Suprapubic skin (tissue), 4 donors: Measurements from ENCODE around the gene COL4A1. TPM values are rescaled to one million over a fixed set of nuclear protein-coding genes. Genes with fewer than 3 reads are reported as not detected.
"Not testable (repeated sequence)": the region's sequence is repeated elsewhere in the genome, so short reads cannot be mapped to it uniquely, and the experiment has no call there.

Experiments
- DNase-seq, 2 donors: peaks; one replicate each; pipeline ENCODE4 v3.0.0-alpha.2; 2019; ENCODE audit warnings: low spot score in 2 of 2
- H3K27ac ChIP-seq: fragments of 200-600 bp; sonication (generic); one replicate; pipeline ENCODE4 v1.5.1; 2019
- H3K27me3 ChIP-seq: fragments of 200-600 bp; sonication (generic); one replicate; pipeline ENCODE4 v1.5.1; 2019
- H3K36me3 ChIP-seq: fragments of 200-600 bp; sonication (generic); one replicate; pipeline ENCODE4 v1.5.1; 2019
- H3K4me1 ChIP-seq: fragments of 200-600 bp; sonication (generic); one replicate; pipeline ENCODE4 v1.5.1; 2019
- H3K4me3 ChIP-seq: fragments of 200-600 bp; sonication (generic); one replicate; pipeline ENCODE4 v1.5.1; 2019; ENCODE audit warnings: mild to moderate bottlenecking
- H3K9me3 ChIP-seq: fragments of 200-600 bp; sonication (generic); one replicate; pipeline ENCODE4 v1.5.1; 2019
- CTCF ChIP-seq, 2 donors: fragments of 200-600 bp in 1 of 2; fragments of 450-650 bp in 1 of 2; sonication (generic) in 1 of 2; IDR thresholded peaks; one replicate each; pipeline ENCODE4 v1.5.1; 2016 to 2019; ENCODE audit warnings: antibody characterized with exemption in 2 of 2, mild to moderate bottlenecking in 1 of 2, moderate library complexity in 1 of 2
- EP300 ChIP-seq: sonication (generic); formaldehyde crosslinking; IDR thresholded peaks from one replicate; pipeline ENCODE4 v1.6.1; 2017; ENCODE audit warnings: antibody characterized with exemption
- POLR2A ChIP-seq, 2 donors: fragments of 450-650 bp; IDR thresholded peaks; one replicate each; pipeline ENCODE4 v1.6.1; 2017; ENCODE audit warnings: antibody characterized with exemption in 2 of 2, mild to moderate bottlenecking in 2 of 2, moderate library complexity in 2 of 2
- POLR2AphosphoS5 ChIP-seq, 3 donors: sonication (generic); formaldehyde crosslinking; IDR thresholded peaks; one replicate each; pipeline ENCODE4 v1.6.1; 2017; ENCODE audit warnings: antibody characterized with exemption in 3 of 3
- WGBS: methylation state at CpG from one replicate; pipeline ENCODE4 v1.1.5; 2018; 5-methylcytosine and 5-hydroxymethylcytosine counted together
- total RNA-seq, 4 donors: library from RNA; depleted of rRNA; stranded (reverse); fragments of >200 nt; gene quantifications; one replicate each; pipeline ENCODE4 v1.1.0, GENCODE V29; 2016

Gene COL4A1
- total RNA-seq, 4 donors from 2014 or later = 36.7 to 60.8 (median 43.6) TPM

- Histone ChIP-seq H3K27ac (no peak overlapping the region), H3K27me3 (peaks cover 13% of the 10 kb centered on the region), H3K4me1 (peaks cover 4% of the 10 kb centered on the region), H3K4me3 (no peak overlapping the region), H3K9me3 (no peaks in the 10 kb centered on the region), H3K36me3 (no peaks in the 10 kb centered on the region)
- no peak for DNase-seq
- WGBS = 78% methylated on average over 2 of the region's 2 CpGs
- no peak for TF ChIP-seq POLR2A (IDR thresholded peaks at IDR 0.05)
- no peak for TF ChIP-seq EP300
- TF ChIP-seq CTCF (IDR thresholded peaks at IDR 0.05) = no peak
- TF ChIP-seq POLR2AphosphoS5 (IDR thresholded peaks at IDR 0.05) = no peak
Measured at GRCh38 chr13:110113284-110113764, 193.6 kb downstream of the COL4A1 start.

- not testable (repeated sequence) for H3K27ac ChIP-seq, H3K9me3 ChIP-seq, H3K36me3 ChIP-seq, H3K4me1 ChIP-seq, H3K4me3 ChIP-seq, H3K27me3 ChIP-seq
- WGBS = 73% methylated on average over 6 of the region's 6 CpGs
- peak in 1 of 2 donors; percentile 26 for DNase-seq
Measured at GRCh38 chr13:110112379-110112778, 194.6 kb downstream of the COL4A1 start.

GRCh38 chr13:110110783-110111182 is 196.2 kb downstream of the COL4A1 start:
- TF ChIP-seq POLR2AphosphoS5 (IDR thresholded peaks at IDR 0.05) (no peak), EP300 (no peak)
- no peak overlapping the region for H3K4me3 ChIP-seq
- DNase-seq = no peak
- H3K9me3 ChIP-seq = no peaks in the 10 kb centered on the region
- H3K27ac ChIP-seq = no peak overlapping the region
- 91% methylated on average over 19 of the region's 19 CpGs for WGBS
- no peaks in the 10 kb centered on the region for H3K36me3 ChIP-seq
- no peaks in the 10 kb centered on the region for H3K27me3 ChIP-seq
- H3K4me1 ChIP-seq = peaks cover 4% of the 10 kb centered on the region

- H3K36me3 ChIP-seq = no peaks in the 10 kb centered on the region
- DNase-seq = peak in 1 of 2 donors; percentile 86
- no peak overlapping the region for H3K27ac ChIP-seq
- 44% methylated on average over 15 of the region's 15 CpGs for WGBS
- no peak for TF ChIP-seq EP300
- no peak for TF ChIP-seq CTCF (IDR thresholded peaks at IDR 0.05)
- no peak for TF ChIP-seq POLR2A (IDR thresholded peaks at IDR 0.05)
- no peak for TF ChIP-seq POLR2AphosphoS5 (IDR thresholded peaks at IDR 0.05)
- no peaks in the 10 kb centered on the region for H3K27me3 ChIP-seq
- H3K9me3 ChIP-seq = no peaks in the 10 kb centered on the region
- H3K4me3 ChIP-seq = no peak overlapping the region
- H3K4me1 ChIP-seq = peaks cover 4% of the 10 kb centered on the region
Measured at GRCh38 chr13:110109910-110110309, 197.0 kb downstream of the COL4A1 start.

- Histone ChIP-seq H3K4me1 (peaks cover 4% of the 10 kb centered on the region), H3K4me3 (no peak overlapping the region), H3K36me3 (no peaks in the 10 kb centered on the region), H3K9me3 (no peaks in the 10 kb centered on the region), H3K27me3 (no peaks in the 10 kb centered on the region), H3K27ac (no peak overlapping the region)
- WGBS = 53% methylated on average over 10 of the region's 10 CpGs
- peak in 1 of 2 donors; percentile 13 for DNase-seq
- no peak for TF ChIP-seq CTCF (IDR thresholded peaks at IDR 0.05)
- no peak for TF ChIP-seq POLR2A (IDR thresholded peaks at IDR 0.05)
- no peak for TF ChIP-seq EP300
- TF ChIP-seq POLR2AphosphoS5 (IDR thresholded peaks at IDR 0.05) = no peak
Measured at GRCh38 chr13:110109140-110109783, 197.7 kb downstream of the COL4A1 start.

- H3K36me3 ChIP-seq = no peaks in the 10 kb centered on the region
- WGBS = 76% methylated on average over 6 of the region's 6 CpGs
- H3K9me3 ChIP-seq = no peaks in the 10 kb centered on the region
- H3K27me3 ChIP-seq = no peaks in the 10 kb centered on the region
- DNase-seq = peak in 1 of 2 donors; percentile 87
- H3K4me3 ChIP-seq = no peak overlapping the region
- H3K27ac ChIP-seq = no peak overlapping the region
- TF ChIP-seq POLR2A (IDR thresholded peaks at IDR 0.05) (no peak), CTCF (IDR thresholded peaks at IDR 0.05) (peak; percentile 42 to 50)
- peaks cover 4% of the 10 kb centered on the region for H3K4me1 ChIP-seq
Measured at GRCh38 chr13:110108348-110109139, 198.4 kb downstream of the COL4A1 start.
